PC-9 (cell line): ENCODE data around the gene CACFD1.

Experiments
- EZH2 ChIP-seq: fragments of 200-600 bp; sonication (generic); IDR thresholded peaks from 2 replicates; pipeline ENCODE4 v1.8.0; 2017; ENCODE audit warnings: antibody characterized with exemption, low read depth
- TF ChIP-seq, protein P1 (sequence below): fragments of 200-600 bp; sonication (generic); conservative IDR thresholded peaks from 2 replicates; pipeline ENCODE4 v1.6.1; 2017; ENCODE audit warnings: mixed run types, antibody characterized with exemption, mild to moderate bottlenecking, moderate library complexity

DNA sequence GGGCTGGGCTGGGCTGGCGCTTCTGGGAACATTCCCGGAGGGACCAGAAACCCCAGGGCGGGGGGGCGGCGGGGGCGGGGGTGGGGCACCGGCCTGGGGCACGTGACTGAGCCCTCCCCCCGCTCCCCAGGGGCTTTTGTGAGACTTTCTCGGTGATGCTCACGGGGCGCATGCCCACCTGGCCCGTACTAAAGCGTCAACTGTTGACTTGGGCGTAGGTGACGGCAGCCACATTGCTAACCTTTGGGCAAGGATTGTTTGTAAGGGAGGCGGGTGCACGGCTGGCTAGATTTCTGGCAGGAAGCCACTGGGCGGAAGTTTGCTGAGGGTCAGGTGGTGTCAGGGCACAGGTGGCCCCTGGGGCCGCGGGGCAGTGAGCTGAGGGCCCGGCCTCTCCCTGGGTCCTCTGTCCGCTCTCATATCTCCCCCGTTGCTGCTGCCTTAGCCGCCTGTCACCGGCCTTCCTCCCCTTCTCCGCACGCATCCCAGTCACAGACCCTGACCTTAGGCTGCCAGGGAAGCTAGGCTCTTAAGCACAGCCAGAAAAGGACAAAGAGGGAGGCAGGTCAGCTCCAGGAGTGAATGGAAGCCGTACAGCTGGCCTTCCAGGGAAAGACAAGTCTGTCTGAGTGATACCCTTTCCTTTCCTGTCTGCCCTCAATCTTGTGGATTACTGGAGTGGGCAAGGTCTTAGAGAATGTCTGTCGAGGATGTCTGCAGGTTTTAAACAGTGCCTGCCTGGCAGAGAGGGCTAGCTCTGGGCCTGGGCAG, 812 bp downstream of the CACFD1 start:
- TF ChIP-seq EZH2 = no peak
- TF ChIP-seq, protein P1, sequence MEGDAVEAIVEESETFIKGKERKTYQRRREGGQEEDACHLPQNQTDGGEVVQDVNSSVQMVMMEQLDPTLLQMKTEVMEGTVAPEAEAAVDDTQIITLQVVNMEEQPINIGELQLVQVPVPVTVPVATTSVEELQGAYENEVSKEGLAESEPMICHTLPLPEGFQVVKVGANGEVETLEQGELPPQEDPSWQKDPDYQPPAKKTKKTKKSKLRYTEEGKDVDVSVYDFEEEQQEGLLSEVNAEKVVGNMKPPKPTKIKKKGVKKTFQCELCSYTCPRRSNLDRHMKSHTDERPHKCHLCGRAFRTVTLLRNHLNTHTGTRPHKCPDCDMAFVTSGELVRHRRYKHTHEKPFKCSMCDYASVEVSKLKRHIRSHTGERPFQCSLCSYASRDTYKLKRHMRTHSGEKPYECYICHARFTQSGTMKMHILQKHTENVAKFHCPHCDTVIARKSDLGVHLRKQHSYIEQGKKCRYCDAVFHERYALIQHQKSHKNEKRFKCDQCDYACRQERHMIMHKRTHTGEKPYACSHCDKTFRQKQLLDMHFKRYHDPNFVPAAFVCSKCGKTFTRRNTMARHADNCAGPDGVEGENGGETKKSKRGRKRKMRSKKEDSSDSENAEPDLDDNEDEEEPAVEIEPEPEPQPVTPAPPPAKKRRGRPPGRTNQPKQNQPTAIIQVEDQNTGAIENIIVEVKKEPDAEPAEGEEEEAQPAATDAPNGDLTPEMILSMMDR = no peak
